Activated CD4-positive, alpha-beta T cell treated with anti-CD3 and anti-CD28 coated beads, Interleukin-2, amount 50 U/mL, for 1 hour (primary cell): ENCODE measurements around the gene ZNF286A.
"Not testable (repeated sequence)": the region's sequence is repeated elsewhere in the genome, so short reads cannot be mapped to it uniquely, and the experiment has no call there.

Experiments used
- DNase-seq: peaks from one replicate; pipeline ENCODE4 v3.0.0-alpha.2; 2020

Gene ZNF286A

GRCh38 chr17:15699413-15699924 lies at the start of gene ZNF286A:
TSS of gene ZNF286A (plus strand) at chr17:15699752. CDS start at chr17:15700330, 578 bp downstream.
- DNase-seq = peak; percentile 96

DNA sequence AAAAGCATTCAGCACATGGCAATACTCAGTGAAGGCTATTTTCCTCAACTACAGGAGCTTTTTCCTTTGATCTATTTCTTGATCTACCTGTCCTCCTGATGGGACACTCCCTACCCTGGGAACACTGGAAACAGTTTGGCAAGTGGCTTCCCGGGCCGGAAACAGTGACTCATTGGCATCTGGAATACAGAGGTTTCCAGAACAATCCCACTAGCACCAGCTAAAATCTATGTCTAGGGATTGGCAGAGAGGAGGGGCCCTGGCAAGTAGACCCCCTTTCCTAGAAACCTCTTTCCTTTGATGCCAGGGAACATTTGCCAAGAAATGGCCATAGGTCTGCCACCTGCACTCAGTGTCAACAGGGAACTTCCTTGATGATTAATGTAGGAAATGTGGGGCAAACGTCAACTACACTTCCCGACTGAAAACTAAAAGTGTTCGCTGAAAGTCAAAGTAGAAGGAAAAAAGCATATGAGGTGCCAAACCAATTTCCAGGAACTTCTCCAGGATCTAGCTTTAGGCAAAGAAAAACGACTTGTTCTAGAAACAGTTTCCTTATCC lies 49.6 kb upstream of the ZNF286A start:
- no peak for DNase-seq

GRCh38 chr17:15650741-15651582 lies 48.6 kb upstream of the ZNF286A start:
- DNase-seq = no peak

DNA sequence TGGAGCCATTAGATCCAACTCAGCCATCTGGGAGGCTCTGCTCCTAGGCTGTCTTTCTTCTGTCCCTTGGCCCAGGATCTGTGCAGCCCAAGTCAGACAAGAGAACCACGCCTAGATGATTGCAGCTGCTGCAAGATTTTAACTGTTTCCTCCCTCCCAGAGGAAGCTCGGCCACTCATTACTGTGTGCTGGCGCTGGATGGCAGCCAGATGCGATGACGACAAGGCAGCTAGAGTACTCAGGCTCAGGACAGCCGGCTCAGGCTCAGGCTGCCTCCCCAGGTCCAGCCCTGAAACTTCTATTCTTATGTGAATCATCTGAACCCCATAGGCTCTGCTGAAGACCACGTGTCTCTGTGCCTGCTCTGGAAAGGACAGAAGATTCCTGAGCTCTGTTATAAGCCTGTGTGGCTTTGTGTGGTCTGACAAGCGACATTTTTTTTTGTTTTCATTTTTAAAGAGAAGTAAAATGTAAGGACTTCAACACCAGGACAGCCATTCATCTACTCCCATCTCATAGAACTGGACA lies 47.9 kb upstream of the ZNF286A start:
- no peak for DNase-seq

DNA sequence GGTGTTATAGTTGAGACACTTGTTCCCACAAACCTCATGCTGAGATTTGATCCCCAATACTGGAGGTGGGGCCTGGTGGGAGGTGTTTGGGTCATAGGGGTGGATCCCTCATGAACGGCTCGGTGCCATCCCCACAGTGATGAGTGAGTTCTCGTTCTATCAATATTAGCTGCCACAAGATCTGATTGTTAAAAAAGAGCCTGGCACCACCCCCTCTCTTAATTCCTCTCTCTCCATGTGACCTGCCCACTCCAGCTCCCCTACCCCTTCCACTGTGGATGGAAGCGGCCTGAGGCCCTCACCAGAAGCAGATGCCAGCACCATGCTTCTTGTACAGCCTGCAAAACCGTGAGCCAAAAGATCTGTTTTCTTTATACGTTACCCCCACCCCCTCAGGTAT lies 46.6 kb upstream of the ZNF286A start:
- no peak for DNase-seq

DNA sequence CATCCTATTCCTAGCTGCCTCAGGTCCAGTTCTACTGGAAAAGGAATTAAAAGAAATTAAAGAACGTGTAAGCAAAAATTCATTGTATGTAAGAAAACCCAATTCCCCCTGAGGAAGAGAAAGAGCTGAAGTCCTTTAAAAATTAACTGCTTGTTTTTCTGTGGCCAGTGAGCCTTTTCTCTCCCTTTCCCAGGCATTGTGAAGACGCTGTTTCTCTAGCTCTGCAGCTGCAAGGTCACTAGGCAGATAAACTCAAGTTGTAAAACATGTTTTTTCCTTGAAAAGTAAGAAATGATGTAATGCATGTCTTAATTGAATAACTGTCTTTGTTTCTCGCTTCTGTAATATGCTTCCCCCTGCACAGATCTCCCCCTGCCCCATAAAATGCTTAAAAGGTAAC lies 45.2 kb upstream of the ZNF286A start:
- DNase-seq = not testable (repeated sequence)

GRCh38 chr17:15654886-15655561 lies 44.5 kb upstream of the ZNF286A start:
- no peak for DNase-seq

DNA sequence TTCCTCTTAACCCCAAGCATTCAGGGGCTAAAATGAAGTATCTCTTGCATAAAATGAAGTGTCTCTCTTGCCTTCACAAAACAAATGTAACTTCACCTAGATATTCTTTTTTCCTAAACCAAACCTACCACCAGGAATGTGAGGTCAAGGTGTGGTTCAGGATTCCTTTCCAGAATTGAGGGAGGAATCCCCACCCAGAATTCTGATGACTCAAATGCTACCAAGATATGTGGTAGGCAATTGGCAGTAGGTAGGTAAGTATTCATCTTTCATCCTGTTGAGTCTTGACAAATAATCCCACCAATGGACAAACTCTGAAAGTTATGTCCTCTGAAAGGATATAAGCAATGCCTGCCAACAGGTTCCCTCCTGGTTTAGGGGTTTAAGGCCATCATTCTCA lies 41.7 kb upstream of the ZNF286A start:
- no peak for DNase-seq

- DNase-seq = no peak
Observed at GRCh38 chr17:15658296-15658695, 41.3 kb upstream of the ZNF286A start.

- DNase-seq = no peak
Observed at GRCh38 chr17:15659236-15659635, 40.3 kb upstream of the ZNF286A start.

DNA sequence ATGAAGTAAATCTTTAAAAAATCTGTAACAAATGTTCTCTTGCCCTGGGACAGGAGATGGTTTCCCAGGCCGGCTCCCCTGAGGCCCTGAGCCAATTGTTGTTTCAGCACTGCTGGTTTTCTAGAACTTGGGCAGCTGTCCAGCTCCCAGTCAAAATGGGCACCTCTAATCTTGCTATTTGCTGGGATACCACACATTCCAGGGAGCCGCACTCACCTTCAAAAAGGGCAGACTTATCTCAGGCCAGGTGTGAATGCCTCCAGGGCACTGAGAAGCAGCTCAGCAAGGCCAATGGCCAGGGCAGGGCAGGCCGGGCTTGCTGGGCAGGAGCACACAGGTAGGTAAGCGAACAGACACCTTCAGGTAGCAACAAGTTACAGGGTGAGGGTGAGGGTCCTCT lies 39.9 kb upstream of the ZNF286A start:
- DNase-seq = no peak

- DNase-seq = no peak
Observed at GRCh38 chr17:15660077-15660476, 39.5 kb upstream of the ZNF286A start.

GRCh38 chr17:15662681-15663080 lies 36.9 kb upstream of the ZNF286A start:
- no peak for DNase-seq

DNA sequence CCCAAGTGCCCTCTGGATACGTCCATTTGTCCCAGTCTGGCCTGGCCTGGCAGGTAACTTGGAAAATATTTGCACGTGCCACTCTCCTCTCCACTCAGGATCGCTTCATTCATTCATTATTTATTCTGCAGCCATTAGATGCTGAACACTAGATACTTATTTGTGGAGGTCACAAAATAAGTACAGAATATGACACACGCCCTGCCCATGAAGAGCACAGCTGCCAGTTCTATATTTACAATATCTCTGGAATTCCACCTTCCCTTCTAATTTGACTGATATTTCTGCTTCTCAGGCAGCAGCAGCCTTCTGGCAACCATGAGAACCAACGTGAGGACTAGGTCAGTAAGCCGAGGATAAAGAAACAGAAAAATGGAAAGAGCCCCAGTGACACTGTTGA lies 36.4 kb upstream of the ZNF286A start:
- no peak for DNase-seq

- DNase-seq = no peak
Observed at GRCh38 chr17:15663691-15664090, 35.9 kb upstream of the ZNF286A start.

- DNase-seq = not testable (repeated sequence)
Observed at GRCh38 chr17:15669526-15669925, 30.0 kb upstream of the ZNF286A start.

DNA sequence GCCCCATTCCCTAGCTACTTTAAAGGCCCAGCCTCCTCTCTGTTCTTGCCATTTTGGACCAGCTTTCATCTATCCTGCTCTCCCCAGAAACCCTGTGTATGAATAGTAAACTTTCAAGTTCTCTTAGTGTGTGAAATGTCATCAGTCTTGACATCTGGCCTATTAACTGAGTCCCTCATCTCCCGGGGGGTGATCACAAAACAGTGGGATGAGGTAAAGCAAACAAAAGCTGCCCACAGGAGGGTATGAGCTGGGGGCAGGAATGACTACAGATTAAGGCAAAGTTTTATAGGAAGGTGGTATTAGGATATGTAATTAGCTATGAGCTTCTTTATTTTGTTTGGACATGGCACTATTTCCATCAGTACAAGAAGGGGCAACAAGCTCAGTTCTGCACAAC lies 24.9 kb upstream of the ZNF286A start:
- not testable (repeated sequence) for DNase-seq

- DNase-seq = not testable (repeated sequence)
Observed at GRCh38 chr17:15675991-15676390, 23.6 kb upstream of the ZNF286A start.

- not testable (repeated sequence) for DNase-seq
Observed at GRCh38 chr17:15683135-15683534, 16.4 kb upstream of the ZNF286A start.

DNA sequence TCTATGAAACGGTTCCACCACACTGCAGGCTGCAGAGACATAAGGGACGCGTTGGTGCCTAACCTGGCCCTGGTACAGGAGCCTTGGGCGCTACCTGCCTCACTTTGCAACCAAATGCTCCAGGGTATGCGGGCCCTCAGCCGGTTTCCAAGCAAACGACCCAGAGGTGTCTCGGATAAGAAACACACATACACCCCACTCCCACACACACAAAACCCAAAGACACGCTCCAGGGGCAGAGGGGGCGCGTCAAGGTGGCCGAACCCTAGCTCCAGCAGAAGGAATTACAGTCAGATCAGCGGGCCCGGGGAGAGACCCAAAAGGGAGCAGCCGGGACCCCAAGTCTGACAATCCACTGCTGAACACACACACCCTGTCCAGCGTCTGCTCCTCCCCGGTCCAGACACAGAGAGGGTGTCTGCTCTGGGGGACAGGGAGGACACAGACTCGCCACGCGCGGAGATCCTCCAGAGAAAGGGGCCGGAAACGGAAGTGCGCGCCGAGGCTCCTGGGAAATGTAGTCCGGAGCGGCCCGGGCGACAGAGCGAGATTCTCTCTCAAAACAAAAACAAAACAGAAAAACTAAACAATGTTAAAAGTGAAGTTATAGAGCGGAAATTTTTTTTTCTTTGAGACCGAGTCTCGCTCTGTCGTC lies 15.6 kb upstream of the ZNF286A start, which contains the start of gene TRIM16:
TSS of gene TRIM16 (minus strand) at position 488 of the 655 bp plus-strand sequence. CDS start 32,702 bp downstream, outside the sequence.
- peak; percentile 78 for DNase-seq

- not testable (repeated sequence) for DNase-seq
Observed at GRCh38 chr17:15687494-15687893, 12.1 kb upstream of the ZNF286A start.

DNA sequence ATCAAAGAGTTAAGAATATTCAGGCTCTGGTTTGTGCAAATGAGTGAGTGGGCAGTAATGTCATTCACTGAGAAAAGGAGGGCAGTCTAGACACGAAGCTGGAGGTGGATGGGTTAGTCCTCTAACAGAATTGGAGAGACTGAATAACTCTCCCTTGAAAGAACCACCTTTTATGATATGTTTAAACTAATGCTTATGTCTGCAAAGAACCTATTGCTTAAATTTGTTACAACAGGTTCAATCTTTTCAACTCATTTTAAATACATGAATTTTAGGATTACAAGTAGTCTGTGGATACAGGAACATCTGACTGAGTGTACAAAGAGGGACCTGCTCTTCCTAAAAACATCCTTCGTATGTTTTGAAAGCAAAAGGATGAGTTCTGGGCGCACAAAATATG lies 585 bp upstream of the ZNF286A start:
- not testable (repeated sequence) for DNase-seq

DNA sequence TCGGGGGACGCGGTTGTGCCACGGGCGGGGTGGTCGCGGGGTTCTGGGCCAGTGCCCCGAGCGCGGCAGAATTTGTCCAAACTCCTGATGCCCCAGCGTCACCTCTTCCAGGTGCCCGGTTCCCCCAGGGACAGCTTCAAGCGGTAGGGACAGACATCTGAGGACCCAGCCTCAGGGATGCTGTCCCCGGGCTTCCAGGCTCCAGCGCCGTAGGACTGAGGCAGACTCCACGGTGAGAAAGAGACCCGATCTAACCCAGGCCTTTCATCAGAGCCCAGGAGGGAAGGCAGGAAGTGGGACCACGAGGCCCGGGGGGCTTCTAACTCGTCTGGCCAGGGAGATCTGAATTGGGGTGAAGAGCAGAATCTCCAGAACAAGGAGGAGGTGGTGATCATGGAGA lies 385 bp downstream of the ZNF286A start:
- DNase-seq = not testable (repeated sequence)
